IPS-NIHi7 (cell line): Measurements from ENCODE around the gene EGFL8.
A peak's percentile ranks its signal among the peaks of the same experiment; 100 is the strongest.
"Not testable (repeated sequence)": the region's sequence is repeated elsewhere in the genome, so short reads cannot be mapped to it uniquely, and the experiment has no call there.

Source experiments
- DNase-seq: peaks from one replicate; pipeline ENCODE4 v3.0.0; 2012; ENCODE audit warnings: mixed read lengths; ENCODE audit errors: extremely low spot score

The EGFL8 gene

DNA sequence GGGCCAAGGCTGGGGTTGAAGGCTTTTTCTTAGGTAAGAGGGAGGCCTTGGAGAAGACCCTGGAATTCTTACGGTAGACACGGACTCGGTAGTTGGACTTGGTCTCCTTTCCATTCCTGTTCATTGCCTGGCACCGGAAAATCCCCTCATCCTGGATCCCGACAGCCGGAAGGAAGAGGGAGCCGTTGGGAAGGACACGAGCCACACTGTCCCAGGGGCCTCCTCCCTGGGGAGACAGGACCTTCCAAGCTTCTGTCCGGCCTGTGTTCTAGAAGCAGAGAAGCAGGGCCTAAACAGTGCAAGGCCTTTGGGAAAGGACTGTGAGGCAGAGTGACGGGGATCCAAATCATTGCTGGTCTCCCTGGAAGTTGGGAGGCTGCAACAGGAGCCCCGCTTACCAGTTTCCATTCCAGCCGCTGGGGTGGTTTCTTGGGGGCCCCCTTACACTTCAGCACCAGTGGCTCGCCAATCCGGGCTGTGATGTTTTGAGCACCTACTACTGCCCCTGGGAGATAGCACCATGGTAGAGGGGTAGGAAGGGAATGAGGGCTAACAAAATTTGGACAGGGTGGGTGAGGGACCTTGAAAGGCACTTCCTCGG is 19.2 kb downstream of the EGFL8 start:
- no peak for DNase-seq

DNA sequence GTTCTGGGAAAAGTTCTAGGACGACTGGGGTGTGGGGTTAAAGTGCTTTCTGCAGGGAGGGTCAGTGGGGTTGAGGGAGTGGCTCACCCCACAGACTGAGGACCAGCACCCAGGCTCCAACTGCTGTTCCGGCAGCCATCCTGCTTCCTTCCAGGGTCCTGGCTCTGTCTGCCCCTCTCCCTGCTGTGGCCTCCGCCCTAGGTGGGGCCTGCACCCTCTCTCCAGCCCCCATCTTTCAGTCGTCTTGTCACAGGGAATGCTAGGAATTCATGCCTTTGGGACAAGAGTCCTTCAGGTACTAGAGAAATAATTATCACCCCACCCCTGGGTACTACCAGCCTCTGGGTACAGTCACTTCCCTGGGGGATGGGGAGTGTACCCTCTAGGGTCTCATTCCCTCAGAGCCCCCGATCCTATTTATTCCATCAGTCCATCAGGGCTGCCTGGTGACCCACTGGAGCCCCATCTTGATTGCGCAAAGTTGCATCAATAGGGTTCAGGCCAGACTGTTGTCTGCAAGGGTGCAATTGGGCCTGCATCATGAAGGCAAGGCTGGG is 19.8 kb downstream of the EGFL8 start, which contains the start of gene AGER:
Gene AGER, minus strand, starts transcription at position 170 of the 557 bp plus-strand sequence. Its CDS starts 31 bp downstream, at position 139.
- no peak for DNase-seq

DNA sequence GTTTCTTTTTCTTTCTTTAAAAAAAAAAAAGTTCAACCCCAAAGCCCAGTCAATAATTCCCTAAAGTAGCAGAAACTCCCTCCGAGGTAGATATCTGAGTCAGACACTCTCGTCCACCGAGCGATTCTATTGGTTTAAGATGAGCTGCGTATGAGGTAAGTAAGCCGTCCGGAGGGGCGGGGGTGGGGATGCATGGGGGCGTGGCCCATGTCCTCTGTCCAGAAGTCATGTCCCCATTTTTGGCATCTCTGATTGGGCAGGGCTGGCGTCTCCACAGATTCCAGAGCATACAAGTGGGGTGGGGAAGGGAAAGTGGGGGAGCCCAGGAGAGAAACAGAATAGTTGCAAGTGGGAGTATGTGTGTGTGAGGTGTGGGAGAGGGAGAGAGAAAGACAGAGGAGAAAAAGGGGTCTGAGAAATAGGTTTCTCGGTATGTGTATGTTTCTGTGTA is 21.3 kb downstream of the EGFL8 start:
- DNase-seq = not testable (repeated sequence)

DNA sequence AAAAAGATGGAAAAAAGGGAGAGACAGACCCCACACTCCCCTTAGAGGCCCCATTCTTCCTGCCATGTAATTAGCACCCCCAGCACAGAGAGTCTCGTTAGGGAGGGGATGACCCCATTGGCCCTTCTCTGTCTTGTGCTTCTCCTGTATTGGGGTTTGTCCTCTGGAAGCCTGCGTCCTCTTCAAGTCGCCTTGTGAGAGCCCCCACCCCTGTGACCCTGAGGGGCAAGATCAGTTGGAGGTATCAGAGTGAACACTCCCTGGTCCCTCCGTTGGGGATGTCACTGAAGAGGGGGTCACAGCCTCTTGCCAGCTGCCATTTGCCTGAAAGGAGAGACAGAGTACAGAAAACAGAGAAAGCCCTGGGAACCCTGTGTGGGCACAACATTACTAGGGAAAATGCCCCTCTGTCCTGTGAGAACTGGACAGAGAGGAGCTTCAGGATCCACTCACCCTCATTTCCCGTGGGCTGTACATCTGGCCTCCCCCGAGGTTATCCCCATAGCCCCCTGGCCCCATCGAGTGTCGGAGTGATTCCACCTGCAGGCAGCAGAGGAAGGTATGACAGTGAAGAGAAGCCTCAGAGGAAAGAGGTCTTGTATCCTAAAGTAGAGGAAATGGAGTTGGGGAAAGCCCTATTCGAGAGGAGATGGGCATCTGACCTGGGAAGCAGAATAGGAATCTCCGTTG is 21.9 kb downstream of the EGFL8 start:
- DNase-seq = not testable (repeated sequence)

DNA sequence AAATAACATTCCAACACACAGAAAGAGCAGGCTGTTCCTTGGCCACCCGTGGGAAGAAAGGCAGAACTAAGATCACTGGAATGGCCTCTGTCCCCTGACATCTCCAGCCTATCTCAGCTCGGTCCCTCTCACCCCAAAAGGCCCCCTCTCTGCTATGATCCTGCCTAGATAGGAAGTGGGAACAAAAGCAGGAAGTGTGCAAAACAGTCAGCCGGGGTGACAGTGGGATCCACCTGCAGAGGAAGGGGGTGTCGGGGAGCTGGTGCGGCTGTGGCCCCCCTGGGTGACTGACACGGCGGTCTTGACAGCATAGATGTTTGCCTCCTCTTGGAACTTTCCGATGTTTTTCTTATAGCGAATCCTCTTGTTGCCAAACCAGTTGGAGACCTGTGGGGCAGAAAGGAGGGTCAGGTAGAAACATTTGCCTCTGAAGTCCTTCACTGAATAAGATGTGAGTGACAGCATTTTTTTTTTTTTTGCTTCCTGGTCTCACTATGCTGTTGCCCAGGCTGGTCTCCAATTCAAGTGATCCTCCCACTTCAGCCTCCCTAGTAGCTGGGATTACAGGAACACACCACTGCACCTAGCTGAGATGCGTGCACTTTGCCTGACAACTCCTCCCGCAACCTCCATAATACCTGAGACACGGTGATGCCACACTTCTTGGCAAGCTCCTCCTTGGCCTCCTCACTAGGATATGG is 22.8 kb downstream of the EGFL8 start:
- DNase-seq = no peak

DNA sequence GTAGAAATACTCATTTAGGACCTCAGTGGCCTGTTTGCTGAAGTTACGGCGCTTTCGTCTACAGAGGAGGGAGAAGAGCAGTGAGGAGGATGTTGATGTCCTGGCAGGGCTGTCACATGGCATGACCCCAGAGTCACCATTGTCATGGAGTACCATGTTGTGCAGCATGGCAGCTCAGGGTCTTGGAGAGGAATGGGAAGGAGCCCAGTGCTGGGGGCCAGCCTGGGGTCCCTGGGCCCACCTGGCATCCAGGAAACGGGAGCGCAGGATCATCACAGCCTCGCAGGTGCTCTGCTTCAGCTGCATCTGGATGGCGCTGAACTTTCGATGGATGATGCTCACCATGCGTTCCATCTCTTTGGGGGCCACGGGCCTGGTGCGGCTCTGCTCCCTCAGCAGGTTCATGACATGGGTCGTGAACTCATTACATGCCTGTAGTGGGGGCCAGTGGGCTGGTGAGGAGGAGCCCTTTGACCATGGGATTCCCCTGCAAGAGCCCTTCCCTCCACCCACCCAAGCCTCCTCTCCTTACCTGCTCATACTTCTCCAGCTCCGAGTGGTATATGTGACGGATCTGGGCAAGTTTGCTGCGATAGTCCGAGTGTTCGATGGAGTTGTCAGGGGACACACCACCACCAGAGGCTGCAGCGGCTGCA is 23.5 kb downstream of the EGFL8 start:
- DNase-seq = not testable (repeated sequence)

DNA sequence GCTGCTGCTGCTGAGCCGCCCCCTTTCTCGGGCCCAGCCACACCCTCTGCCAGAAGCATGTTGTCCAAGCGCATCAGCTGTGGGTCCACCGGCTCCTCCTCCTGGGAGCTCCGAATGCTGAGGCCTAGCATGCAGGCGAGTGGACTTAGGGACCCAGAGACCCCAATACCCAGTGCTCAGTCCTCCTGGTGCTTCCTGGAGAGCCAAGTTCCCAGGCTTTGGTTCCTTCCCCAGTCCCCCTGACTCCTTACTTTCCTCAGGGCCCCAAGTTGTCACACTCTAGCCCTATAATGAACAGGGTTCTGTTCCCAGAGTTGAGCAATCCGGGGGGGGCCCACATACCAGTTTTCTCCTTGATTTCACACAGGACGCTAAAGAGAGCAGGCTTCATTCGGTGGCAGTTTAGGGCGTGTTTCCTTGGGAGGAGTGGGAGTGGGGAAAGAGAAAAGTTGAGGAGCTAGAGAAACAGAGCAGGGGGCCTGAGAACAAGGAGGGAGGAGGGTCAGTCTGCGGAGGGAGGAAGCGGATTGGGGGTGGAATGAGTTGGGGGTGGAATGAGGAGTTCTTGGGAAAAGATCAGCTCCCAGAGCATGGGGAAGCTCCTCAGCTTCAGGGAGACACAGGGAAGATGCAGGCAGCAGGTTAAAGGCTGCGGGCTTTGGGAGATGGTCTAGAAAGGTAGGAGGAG is 24.1 kb downstream of the EGFL8 start:
- no peak for DNase-seq

DNA sequence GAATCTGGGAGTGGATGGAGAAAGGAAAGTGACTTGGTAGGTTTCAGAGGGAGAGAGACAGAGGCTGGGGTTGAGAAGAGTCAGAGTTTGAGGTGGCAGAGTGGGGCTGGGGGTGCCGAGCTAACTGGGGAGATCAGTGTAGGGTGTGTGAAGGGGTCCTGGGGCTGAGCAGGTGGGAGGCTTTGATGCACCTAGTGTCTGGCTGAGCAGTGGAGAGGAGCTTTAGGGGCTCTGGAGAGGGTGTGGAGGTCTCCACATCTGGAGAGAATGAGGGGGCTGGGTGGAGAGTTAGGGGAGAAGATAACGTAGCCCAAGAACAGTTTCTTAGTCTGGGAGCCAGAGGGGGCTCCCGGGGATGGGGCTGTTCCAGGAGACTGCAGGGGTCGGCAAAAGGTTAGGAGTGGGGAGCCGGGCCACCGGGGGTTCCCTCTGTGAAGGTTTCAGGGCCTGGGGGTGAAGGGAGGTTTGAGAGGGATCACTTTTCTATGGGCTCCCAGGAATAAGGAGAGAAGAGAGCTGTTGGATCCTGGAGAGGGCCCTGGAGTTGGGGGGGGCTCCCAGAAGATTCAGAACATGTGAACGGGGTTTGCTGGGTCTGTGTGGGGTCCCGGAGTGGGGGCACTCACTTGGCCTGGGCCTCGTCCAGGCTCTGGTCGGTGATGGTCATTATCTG is 24.8 kb downstream of the EGFL8 start:
- no peak for DNase-seq

DNA sequence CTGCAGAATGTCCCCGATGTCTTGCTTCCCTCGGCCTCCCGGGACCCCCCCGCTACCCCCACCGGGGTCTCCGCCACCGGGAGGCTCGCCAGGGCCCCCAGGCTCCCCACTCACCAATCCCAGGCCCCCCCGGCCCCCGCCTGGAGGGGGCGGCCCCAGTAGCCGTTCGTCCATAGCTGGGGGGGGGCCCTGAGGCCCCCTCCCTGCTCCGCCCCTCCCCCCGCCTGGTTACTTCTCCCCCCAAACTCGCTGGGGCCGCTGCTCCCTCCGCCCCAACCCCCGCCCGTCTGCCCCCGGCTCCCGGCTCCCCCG is 25.3 kb downstream of the EGFL8 start:
- no peak for DNase-seq

DNA sequence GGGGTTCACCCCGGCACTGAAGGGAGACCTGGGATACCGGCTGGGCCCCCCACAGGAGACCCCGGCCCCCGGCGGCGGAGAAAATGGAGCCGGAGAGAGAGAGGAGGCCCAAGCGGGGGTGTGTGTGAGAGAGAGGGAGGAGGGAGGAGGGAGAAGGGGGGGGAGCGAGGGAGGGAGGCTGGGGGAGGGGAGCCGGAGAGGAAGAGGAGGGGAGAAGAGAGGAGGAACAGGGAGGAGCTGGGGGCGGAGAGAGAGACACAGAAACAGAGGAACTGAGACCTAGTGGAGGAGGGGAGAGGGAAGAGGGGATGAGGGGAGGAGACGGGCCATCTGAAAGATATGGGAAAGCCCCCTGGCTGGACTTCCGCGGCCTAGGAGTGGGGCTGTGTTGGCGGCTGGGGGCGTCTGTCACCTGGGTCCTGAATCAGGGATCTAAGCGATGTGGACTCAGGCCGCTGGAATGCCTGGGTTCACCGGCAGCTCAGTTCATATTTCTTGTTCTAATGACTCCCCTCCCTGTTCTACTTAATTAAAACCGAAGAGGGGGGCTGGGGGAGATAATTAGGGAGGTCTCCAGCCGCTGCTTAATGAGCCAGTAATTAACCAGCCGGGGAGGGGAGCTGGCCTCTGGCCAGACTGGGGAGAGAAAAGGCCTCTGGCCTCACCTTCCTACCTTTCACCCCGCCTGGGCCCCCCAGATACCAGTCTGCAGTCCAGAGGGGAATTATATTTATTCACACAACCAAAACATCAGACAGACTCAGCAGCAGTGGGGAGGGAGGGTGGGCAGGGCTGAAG is 25.9 kb downstream of the EGFL8 start, which contains the start of gene PBX2:
Gene PBX2, minus strand, starts transcription at position 149 of the 798 bp plus-strand sequence. CDS start 287 bp downstream, outside the sequence.
- DNase-seq = peak; percentile 77

DNA sequence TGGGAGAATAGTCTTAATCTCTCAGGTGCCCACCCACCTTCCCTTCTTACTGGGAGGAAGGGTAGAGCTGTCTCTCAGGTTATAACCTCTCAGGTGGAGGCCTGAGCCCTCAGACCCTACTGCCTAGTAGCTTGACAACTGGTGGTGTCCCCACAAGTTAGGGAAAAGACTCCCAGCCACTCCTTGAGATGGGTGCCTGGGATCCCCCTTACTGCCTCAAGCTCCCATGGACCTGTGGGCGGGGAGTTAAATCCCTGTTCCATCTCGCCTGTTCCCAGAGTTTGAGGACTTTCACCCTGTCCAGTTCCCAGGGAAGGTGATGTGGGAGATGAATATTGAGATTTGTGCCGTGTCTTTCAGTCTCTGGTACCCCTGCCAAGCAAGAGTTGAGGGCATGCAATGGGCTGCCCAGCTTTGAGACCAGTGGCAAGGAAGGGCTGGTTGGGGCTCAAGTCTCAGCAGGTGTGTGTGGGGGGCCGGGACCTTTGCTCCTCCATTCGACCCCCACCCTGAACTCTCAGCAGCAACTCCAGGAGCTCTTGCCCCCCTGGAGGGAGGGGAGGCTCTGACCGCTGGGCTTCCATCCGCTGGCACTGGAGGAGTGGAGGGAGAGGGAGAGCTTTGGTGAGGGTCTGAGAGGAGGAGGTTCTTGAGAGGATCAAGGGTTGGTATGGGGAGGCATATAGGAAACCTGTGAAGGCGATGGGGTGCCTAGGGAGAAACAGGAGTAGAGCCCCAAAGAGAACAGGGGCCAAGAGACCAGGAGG is 26.7 kb downstream of the EGFL8 start:
- DNase-seq = no peak

DNA sequence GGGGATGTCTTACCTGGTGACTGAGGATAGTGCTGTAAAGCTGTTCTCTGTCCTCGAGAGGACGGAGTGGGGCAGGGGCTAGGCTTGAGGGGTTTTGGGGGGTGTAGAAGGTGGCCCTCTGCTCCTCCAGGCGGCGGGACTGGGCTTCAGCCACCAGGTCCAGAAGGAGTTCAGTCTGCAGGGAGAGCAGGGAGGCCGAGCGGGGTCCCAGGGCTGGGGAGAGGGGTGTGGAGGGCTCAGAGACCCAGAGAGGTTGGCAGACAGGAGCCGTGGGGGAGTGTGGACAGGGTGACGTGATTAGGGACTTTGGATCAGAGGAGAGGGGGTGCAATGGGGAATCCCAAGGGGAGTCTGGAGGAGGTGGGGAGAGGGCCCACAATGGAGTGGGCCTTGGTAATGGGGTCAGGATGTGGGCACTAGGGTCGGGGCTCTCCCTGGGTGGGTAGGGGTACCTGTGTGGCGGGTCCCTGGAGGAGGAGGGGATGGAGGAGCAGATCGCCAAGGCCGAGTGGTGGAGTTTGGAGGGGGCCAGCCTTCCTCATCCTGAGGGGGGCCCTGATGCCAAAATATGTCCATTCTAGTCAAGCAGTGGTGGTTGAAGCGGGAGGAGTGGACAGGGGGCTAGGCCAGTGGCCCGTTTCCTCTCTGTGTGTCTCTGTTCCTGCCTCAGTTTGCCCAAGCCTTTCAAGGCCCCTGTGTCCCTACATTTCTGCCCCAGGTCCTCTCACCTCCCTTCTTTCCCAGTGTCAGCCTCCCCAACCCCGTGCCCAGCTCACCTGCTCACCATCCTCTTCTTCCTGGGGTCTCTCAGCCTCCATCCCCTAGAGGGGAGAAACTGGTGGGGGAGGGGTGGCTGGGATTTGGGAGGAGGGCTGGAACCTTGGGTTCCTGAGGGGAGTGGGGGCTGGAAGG is 27.6 kb downstream of the EGFL8 start:
- DNase-seq = no peak

DNA sequence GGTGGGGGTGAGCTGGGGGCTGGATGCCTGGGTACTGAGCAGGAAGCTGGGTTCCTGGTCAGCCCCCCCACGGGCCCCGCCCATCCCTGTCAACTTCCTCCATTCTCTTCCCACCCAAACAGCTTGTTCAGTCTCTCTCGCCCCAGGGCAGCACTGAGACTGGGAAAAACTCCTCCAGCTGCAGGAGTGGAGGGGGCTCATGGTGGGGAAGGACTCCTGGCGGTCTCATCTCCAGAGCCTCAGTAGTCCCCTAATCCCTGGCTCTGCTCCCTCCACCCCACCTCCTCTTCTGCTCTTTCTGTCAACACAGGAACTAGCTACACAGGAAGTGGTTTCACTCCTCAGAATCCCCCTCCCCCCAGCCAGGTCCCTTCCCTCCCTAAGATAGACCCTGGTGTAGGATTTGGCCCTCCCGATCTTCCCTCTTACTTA is 28.2 kb downstream of the EGFL8 start, which contains the start of gene GPSM3:
Gene GPSM3, minus strand, starts transcription at position 36 of the 432 bp plus-strand sequence. CDS start 130 bp downstream, outside the sequence.
- no peak for DNase-seq

DNA sequence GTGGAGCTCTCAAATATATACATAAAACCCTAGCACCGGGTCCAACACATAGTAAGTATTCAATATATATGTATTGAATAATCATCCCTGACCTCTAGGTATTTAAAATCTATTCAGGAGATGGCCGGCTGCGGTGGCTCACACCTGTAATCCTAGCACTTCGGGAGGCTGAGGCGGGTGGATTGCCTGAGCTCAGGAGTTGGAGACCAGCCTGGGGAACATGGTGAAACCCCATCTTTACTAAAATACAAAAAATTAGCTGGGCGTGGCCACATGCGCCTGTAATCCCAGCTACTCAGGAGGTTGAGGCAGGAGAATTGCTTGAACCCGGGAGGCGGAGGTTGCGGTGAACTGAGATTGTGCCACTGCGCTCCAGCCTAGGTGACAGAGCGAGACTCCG is 28.7 kb downstream of the EGFL8 start:
- DNase-seq = not testable (repeated sequence)

DNA sequence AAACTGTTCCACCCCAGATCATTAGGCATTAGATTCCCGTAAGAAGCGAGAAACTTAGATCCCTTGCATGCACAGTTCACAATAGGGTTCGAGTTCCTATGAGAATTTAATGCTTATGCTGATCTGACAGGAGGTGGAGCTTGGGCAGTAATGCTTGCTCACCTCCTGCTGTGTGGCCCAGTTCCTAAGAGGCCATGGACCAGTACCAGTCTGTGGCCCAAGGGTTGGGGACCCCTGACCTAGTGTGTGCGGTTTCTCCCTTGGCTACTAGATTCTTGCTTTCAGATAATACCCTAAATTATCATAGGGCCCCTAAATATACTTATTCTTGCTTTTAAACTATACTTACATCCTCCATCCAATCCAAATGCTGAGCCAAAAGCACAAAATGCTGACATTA is 30.0 kb downstream of the EGFL8 start:
- DNase-seq = no peak

DNA sequence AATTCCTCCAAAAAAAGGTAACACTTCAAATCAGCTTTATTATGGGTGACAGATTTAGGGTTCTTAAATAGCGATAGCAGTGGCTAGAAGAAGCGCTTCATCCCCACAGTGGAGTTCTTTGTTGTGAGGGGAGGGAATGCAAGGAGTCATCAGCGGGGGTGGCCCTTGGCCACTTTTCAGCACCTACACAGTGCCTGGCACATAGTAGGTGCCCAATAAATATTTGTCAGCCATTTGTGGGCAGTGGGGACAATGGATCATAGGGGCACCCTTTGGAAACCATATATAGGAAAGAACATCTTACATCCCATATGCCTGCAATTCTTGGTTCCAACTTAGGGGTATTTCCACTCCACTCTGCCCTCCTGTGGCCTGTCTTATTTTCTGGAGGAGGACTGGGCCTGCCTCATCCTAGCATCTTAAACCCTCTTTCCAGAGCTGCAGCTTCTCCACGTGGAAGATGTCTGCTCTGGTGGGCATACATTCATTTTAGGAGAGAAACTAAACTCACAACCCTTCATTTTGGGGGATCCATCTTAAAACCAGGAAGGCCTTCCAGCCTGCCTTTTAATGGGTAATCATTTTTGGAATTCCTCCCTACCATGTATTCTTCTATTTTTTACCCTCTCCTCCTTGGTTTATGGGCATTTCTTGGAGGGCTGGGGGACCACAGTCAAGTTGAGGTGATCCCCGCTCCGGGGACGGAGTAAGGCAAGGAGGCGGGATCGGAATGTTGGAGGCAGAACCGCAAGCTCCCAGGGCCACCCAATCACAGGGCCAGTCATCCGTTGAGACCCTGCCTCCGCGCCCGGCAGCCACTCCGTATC is 30.6 kb downstream of the EGFL8 start:
- no peak for DNase-seq

DNA sequence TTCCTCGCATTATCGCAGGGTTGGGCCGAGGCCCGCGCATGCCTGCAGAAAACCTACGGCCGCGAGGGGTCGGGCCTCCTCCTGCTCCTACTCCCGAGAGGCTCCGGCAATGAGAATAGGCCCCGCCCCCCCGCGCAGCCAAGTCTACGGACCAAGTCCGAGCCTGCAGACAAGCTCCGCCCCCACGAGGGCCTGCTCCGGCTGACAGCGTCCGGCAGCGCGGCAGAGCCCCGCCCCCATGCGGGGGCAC is 31.2 kb downstream of the EGFL8 start:
- peak; percentile 95 for DNase-seq
